Fibroblast of lung (primary cell): ENCODE results near the gene ATP2B1.

ENCODE experiments used
- CTCF ChIP-seq, 2 donors: IDR thresholded peaks in 1 of 2; conservative IDR thresholded peaks in 1 of 2; 1 replicate in 1 of 2; 2 replicates in 1 of 2; pipeline ENCODE4 v1.5.1; 2011 to 2012; ENCODE audit warnings: low read length in 2 of 2, control low read depth in 1 of 2, inconsistent platforms in 1 of 2, low read depth in 1 of 2, mild to moderate bottlenecking in 1 of 2
- EZH2 ChIP-seq: IDR thresholded peaks from 2 replicates; pipeline ENCODE4 v1.5.1; 2012; ENCODE audit warnings: low read length, control low read depth, mild to moderate bottlenecking; ENCODE audit errors: missing control alignments

- TF ChIP-seq CTCF (conservative IDR thresholded peaks at IDR 0.05 in 1 of 2, IDR thresholded peaks at IDR 0.05 in 1 of 2; ENCODE audit: low read depth in 1 of 2, low read length in 2 of 2) (no peak), EZH2 (no peak)
These were observed 22.5 kb upstream of the ATP2B1 start for GRCh38 chr12:89731089-89731488.
